ENCODE data around the gene MARCKSL1. TPM values are rescaled to one million over a fixed set of nuclear protein-coding genes. Genes with fewer than 3 reads are reported as not detected.

Gene MARCKSL1
- total RNA-seq, 1 experiment from 2014 or later, result 445 TPM

DNA sequence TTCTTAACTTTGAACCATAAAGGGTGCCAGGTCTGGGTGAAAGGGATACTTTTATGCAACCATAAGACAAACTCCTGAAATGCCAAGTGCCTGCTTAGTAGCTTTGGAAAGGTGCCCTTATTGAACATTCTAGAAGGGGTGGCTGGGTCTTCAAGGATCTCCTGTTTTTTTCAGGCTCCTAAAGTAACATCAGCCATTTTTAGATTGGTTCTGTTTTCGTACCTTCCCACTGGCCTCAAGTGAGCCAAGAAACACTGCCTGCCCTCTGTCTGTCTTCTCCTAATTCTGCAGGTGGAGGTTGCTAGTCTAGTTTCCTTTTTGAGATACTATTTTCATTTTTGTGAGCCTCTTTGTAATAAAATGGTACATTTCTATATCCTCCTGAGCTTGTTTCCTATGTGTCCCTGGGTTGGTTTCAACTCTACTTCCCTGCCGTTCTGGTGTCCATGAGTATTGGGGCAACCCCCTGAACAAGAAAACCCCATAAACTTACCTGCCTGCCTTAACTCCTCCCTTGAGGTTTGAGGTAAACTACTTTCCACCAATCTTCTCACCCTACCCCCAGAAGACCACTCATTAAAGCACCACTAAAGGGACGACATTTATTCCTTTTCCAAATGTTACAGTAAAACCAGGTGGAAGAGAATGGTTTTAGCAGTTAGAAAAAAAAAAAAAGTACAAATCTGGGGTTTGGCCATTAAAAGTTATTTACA lies 2.6 kb downstream of the MARCKSL1 start:
- BruUV-seq (replicated peaks), result TSS peak; percentile 89
- DNase-seq (ENCODE audit: low spot score), result no peak
- peaks cover 15% of the 10 kb centered on the region for H3K4me1 ChIP-seq (ENCODE audit: insufficient read depth, low read length, poor library complexity, severe bottlenecking)
- CTCF ChIA-PET, result interaction anchor here (0.7 kb wide), 1 partner anchor 296 kb away, joined by 4 read pairs; no protein-coding TSS in a partner anchor
- peaks cover 61% of the 10 kb centered on the region for H3K36me3 ChIP-seq (ENCODE audit: insufficient read depth, low read length, poor library complexity, severe bottlenecking)
- intact Hi-C loops (cut with micrococcal nuclease; ENCODE audit: unreplicated experiment), result loop anchor here (10.0 kb wide), 1 partner anchor 109 kb away; the partner anchor contains the start of genes EIF3I and TMEM234
- TF ChIP-seq EZH2 (IDR thresholded peaks at IDR 0.05; ENCODE audit: borderline replicate concordance, low read depth, low read length, poor library complexity, severe bottlenecking) (no peak), CTCF (conservative IDR thresholded peaks at IDR 0.05; ENCODE audit: low read depth, low read length) (no peak)
- POLR2A ChIA-PET (ENCODE audit: low non-redundant PET), result interaction anchor here (0.9 kb wide), 1 partner anchor 61 kb away, joined by 4 read pairs; the partner anchor contains the start of gene BSDC1
- no peak overlapping the region for H3K4me3 ChIP-seq (ENCODE audit: low read depth, low read length, poor library complexity, severe bottlenecking)
- H3K27me3 ChIP-seq (replicated peaks; ENCODE audit: insufficient read depth, low read depth, low read length, poor library complexity), result no peaks in the 10 kb centered on the region
- H3K27ac ChIP-seq (ENCODE audit: low read depth, low read length, poor library complexity, severe bottlenecking), result no peak overlapping the region
- no peaks in the 10 kb centered on the region for H3K9me3 ChIP-seq (ENCODE audit: low read depth, low read length, poor library complexity, severe bottlenecking)

GRCh38 chr1:32332290-32333079 lies 3.5 kb downstream of the MARCKSL1 start:
- no peak for DNase-seq (ENCODE audit: low spot score)
- POLR2A ChIA-PET (ENCODE audit: low non-redundant PET), result interaction anchor here (0.6 to 0.9 kb wide), 3 partner anchors 23 to 63 kb away, joined by 3 to 9 read pairs (median 4); partner anchors contain the start of gene BSDC1
- Histone ChIP-seq H3K27me3 (replicated peaks; ENCODE audit: insufficient read depth, low read depth, low read length, poor library complexity) (no peaks in the 10 kb centered on the region), H3K9me3 (ENCODE audit: low read depth, low read length, poor library complexity, severe bottlenecking) (no peaks in the 10 kb centered on the region), H3K4me1 (ENCODE audit: insufficient read depth, low read length, poor library complexity, severe bottlenecking) (peaks cover 12% of the 10 kb centered on the region), H3K36me3 (ENCODE audit: insufficient read depth, low read length, poor library complexity, severe bottlenecking) (peaks cover 69% of the 10 kb centered on the region), H3K4me3 (ENCODE audit: low read depth, low read length, poor library complexity, severe bottlenecking) (no peak overlapping the region), H3K27ac (ENCODE audit: low read depth, low read length, poor library complexity, severe bottlenecking) (peak overlapping the region; percentile 44)
- TF ChIP-seq CTCF (conservative IDR thresholded peaks at IDR 0.05; ENCODE audit: low read depth, low read length) (no peak), EZH2 (IDR thresholded peaks at IDR 0.05; ENCODE audit: borderline replicate concordance, low read depth, low read length, poor library complexity, severe bottlenecking) (no peak)
- CTCF ChIA-PET, result interaction anchor here (1.0 kb wide), 1 partner anchor 117 kb away, joined by 4 read pairs; no protein-coding TSS in a partner anchor
- no TSS peak for BruUV-seq (replicated peaks)
- intact Hi-C loops (cut with micrococcal nuclease; ENCODE audit: unreplicated experiment), result loop anchor here (10.0 kb wide), 1 partner anchor 108 kb away; the partner anchor contains the start of genes EIF3I and TMEM234

- H3K9me3 ChIP-seq (ENCODE audit: low read depth, low read length, poor library complexity, severe bottlenecking), result no peaks in the 10 kb centered on the region
- H3K27me3 ChIP-seq (replicated peaks; ENCODE audit: insufficient read depth, low read depth, low read length, poor library complexity), result no peaks in the 10 kb centered on the region
- no peak overlapping the region for H3K4me3 ChIP-seq (ENCODE audit: low read depth, low read length, poor library complexity, severe bottlenecking)
- peaks cover 3% of the 10 kb centered on the region for H3K4me1 ChIP-seq (ENCODE audit: insufficient read depth, low read length, poor library complexity, severe bottlenecking)
- CTCF ChIA-PET, result interaction anchor here (1.0 kb wide), 1 partner anchor 116 kb away, joined by 4 read pairs; no protein-coding TSS in a partner anchor
- TF ChIP-seq EZH2 (IDR thresholded peaks at IDR 0.05; ENCODE audit: borderline replicate concordance, low read depth, low read length, poor library complexity, severe bottlenecking), result no peak
- TF ChIP-seq CTCF (conservative IDR thresholded peaks at IDR 0.05; ENCODE audit: low read depth, low read length), result no peak
- BruUV-seq (replicated peaks), result no TSS peak
- DNase-seq (ENCODE audit: low spot score), result no peak
- intact Hi-C loops (cut with micrococcal nuclease; ENCODE audit: unreplicated experiment), result loop anchor here (10.0 kb wide), 1 partner anchor 107 kb away; the partner anchor contains the start of genes EIF3I and TMEM234
- POLR2A ChIA-PET (ENCODE audit: low non-redundant PET), result interaction anchor here (0.6 kb wide), 1 partner anchor 21 kb away, joined by 3 read pairs; no protein-coding TSS in a partner anchor
- peaks cover 77% of the 10 kb centered on the region for H3K36me3 ChIP-seq (ENCODE audit: insufficient read depth, low read length, poor library complexity, severe bottlenecking)
- peak overlapping the region; percentile 21 for H3K27ac ChIP-seq (ENCODE audit: low read depth, low read length, poor library complexity, severe bottlenecking)
Observed at GRCh38 chr1:32331549-32331948, 4.5 kb downstream of the MARCKSL1 start.
